Tibial nerve (tissue), 4 donors: Measurements from ENCODE around the gene DLST. TPM values are rescaled to one million over a fixed set of nuclear protein-coding genes. Genes with fewer than 3 reads are reported as not detected.

ENCODE experiments used
- DNase-seq, 2 donors: peaks; one replicate each; pipeline ENCODE4 v3.0.0-alpha.2; 2019; ENCODE audit warnings: low spot score in 2 of 2
- H3K27ac ChIP-seq, 4 donors: fragments of 200-600 bp; sonication (generic) in 3 of 4; one replicate each; pipeline ENCODE4 v1.5.1; 2017 to 2019; ENCODE audit warnings: mild to moderate bottlenecking in 1 of 4
- H3K27me3 ChIP-seq, 2 donors: fragments of 200-600 bp; sonication (generic) in 1 of 2; one replicate each; pipeline versions ENCODE4 v1.5.1 to v1.6.0; 2017 to 2019
- H3K36me3 ChIP-seq, 3 donors: fragments of 200-600 bp; sonication (generic); one replicate each; pipeline ENCODE4 v1.5.1; 2018 to 2019
- H3K4me1 ChIP-seq, 4 donors: fragments of 200-600 bp; sonication (generic) in 3 of 4; one replicate each; pipeline ENCODE4 v1.5.1; 2017 to 2019
- H3K4me3 ChIP-seq, 4 donors: fragments of 200-600 bp; sonication (generic) in 3 of 4; one replicate each; pipeline ENCODE4 v1.5.1; 2017 to 2019; ENCODE audit warnings: mild to moderate bottlenecking in 1 of 4, moderate library complexity in 1 of 4
- H3K9me3 ChIP-seq, 4 donors: fragments of 200-600 bp; sonication (generic) in 3 of 4; one replicate each; pipeline ENCODE4 v1.5.1; 2017 to 2019
- EP300 ChIP-seq, 2 donors: sonication (generic); formaldehyde crosslinking; IDR thresholded peaks; one replicate each; pipeline ENCODE4 v1.6.1; 2017; ENCODE audit warnings: antibody characterized with exemption in 2 of 2, mild to moderate bottlenecking in 1 of 2
- POLR2A ChIP-seq, 2 donors: fragments of 450-650 bp; IDR thresholded peaks; one replicate each; pipeline ENCODE4 v1.6.1; 2017; ENCODE audit warnings: antibody characterized with exemption in 2 of 2, mild to moderate bottlenecking in 2 of 2, moderate library complexity in 2 of 2
- WGBS, 2 donors: methylation state at CpG; one replicate each; pipeline ENCODE4 v1.1.5; 2018; 5-methylcytosine and 5-hydroxymethylcytosine counted together
- total RNA-seq, 4 donors: library from RNA; depleted of rRNA; stranded (reverse); fragments of >200 nt; gene quantifications; one replicate each; pipeline ENCODE4 v1.1.0, GENCODE V29; 2016
- TF ChIP-seq, protein P1 (sequence below), 5 experiments: fragments of 200-600 bp in 3 of 5; fragments of 450-650 bp in 2 of 5; sonication (generic) in 3 of 5; IDR thresholded peaks; one replicate each; pipeline ENCODE4 v1.5.1; 2016 to 2019; ENCODE audit warnings: antibody characterized with exemption in 5 of 5, mild to moderate bottlenecking in 3 of 5, moderate library complexity in 2 of 5

Gene DLST
- total RNA-seq, 4 donors from 2014 or later = 73.5 to 94.8 (median 87.2) TPM

DNA sequence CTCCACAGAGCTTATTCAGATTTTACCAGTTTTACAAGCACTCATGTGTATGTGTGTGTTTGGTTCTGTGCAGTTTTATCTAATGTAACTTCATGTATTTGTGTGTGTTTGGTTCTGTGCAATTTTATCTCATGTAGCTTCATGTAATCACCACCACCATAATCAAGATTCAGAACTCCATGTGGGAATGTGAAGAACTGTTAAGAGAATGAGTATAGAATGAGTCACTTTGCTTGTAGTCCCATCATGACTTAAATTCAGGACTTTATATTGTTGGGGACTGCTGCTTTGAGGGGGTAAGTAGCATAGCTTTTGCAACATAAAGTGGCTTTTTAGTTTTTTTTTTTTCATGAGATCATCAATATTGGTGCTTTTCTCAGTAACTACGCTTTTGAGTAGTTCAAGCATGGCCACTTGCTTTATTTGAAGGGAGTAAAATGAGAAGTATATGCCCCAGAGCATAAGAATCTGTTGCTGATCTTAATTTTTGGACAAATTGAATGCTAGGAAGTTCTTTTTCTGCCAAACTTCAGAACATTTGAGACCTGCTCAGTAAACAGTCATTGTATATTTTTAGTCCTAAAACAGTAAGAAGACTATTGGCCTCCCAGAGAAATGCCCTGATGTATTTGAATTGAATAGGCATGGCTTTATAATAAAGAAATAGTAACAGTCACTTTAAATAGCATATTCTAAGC is 34.6 kb upstream of the DLST start:
- Histone ChIP-seq H3K27ac (no peak overlapping the region), H3K9me3 (no peaks in the 10 kb centered on the region), H3K27me3 (no peaks in the 10 kb centered on the region), H3K4me1 (peaks cover 0 to 26% (median 0%) of the 10 kb centered on the region in 4 donors), H3K4me3 (no peak overlapping the region), H3K36me3 (no peaks in the 10 kb centered on the region)
- DNase-seq = no peak
- WGBS, 2 donors = 91 to 100% methylated on average over 1 of the region's 1 CpG
- TF ChIP-seq POLR2A (IDR thresholded peaks at IDR 0.05) (no peak), EP300 (IDR thresholded peaks at IDR 0.05) (no peak)
- TF ChIP-seq, protein P1, sequence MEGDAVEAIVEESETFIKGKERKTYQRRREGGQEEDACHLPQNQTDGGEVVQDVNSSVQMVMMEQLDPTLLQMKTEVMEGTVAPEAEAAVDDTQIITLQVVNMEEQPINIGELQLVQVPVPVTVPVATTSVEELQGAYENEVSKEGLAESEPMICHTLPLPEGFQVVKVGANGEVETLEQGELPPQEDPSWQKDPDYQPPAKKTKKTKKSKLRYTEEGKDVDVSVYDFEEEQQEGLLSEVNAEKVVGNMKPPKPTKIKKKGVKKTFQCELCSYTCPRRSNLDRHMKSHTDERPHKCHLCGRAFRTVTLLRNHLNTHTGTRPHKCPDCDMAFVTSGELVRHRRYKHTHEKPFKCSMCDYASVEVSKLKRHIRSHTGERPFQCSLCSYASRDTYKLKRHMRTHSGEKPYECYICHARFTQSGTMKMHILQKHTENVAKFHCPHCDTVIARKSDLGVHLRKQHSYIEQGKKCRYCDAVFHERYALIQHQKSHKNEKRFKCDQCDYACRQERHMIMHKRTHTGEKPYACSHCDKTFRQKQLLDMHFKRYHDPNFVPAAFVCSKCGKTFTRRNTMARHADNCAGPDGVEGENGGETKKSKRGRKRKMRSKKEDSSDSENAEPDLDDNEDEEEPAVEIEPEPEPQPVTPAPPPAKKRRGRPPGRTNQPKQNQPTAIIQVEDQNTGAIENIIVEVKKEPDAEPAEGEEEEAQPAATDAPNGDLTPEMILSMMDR (IDR thresholded peaks at IDR 0.05) = no peak

DNA sequence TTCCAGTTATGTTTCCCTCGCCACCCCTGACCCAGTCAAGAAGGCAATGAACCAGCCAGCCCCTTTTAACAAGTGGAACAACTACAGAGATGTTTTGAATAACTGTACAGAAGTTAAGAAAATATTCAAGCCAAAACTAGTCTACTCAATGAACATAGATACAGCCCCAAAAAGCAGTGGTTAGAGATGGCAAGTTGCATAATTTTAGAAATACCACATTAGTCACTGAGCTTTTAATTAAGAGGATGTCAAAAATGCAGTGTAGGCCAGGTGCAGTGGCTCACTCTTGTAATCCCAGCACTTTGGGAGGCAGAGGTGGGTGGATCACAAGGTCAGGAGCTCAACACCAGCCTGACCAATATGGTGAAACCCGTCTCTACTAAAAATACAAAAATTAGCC is 32.9 kb upstream of the DLST start:
- H3K4me1 ChIP-seq = peaks cover 0 to 34% (median 4%) of the 10 kb centered on the region in 4 donors
- DNase-seq = no peak
- H3K9me3 ChIP-seq = no peaks in the 10 kb centered on the region
- H3K27ac ChIP-seq = no peak overlapping the region
- TF ChIP-seq EP300 (IDR thresholded peaks at IDR 0.05) (no peak), POLR2A (IDR thresholded peaks at IDR 0.05) (no peak)
- TF ChIP-seq, protein P1 (IDR thresholded peaks at IDR 0.05) = no peak
- no peaks in the 10 kb centered on the region for H3K27me3 ChIP-seq
- WGBS, 2 donors = 80 to 84% methylated on average over 2 of the region's 2 CpGs
- H3K4me3 ChIP-seq = no peak overlapping the region
- H3K36me3 ChIP-seq = no peaks in the 10 kb centered on the region

DNA sequence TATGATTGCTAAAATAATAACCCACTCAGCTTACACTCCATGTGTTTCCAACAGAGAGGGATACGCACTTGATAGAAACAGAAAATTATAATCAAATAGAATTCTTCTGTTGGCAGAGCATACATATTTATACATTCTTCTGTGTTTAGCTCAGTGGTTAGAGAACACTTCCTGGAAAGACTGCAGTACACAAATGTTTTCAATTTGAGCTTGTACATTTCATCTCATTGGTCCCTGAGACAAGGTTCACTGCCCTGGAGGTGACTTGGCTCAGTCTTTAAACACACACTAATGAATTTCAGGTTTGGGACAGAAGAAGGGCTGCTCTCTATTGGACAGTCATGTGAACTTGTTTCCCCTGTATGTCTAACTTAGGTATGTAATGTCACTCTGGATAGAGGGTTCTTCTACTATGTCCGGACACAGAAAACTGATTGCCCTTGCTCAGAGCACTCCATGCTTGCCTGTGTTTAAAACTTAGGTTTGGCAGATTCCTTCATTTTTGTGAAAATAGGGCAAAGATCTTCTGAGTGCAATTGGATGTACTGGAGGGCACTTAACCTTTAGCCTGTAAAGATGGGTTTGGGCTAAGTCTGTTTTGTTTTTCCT is 28.7 kb upstream of the DLST start:
- 19 to 28% methylated on average over 2 of the region's 2 CpGs for WGBS, 2 donors
- no peak for DNase-seq
- Histone ChIP-seq H3K27ac (peak overlapping the region in 1 of 4 donors; percentile 24), H3K4me3 (no peak overlapping the region), H3K4me1 (peaks cover 0 to 12% (median 4%) of the 10 kb centered on the region in 4 donors), H3K36me3 (no peaks in the 10 kb centered on the region), H3K9me3 (no peaks in the 10 kb centered on the region), H3K27me3 (no peaks in the 10 kb centered on the region)
- no peak for TF ChIP-seq POLR2A (IDR thresholded peaks at IDR 0.05)
- TF ChIP-seq EP300 (IDR thresholded peaks at IDR 0.05) = no peak
- TF ChIP-seq, protein P1 (IDR thresholded peaks at IDR 0.05) = no peak

DNA sequence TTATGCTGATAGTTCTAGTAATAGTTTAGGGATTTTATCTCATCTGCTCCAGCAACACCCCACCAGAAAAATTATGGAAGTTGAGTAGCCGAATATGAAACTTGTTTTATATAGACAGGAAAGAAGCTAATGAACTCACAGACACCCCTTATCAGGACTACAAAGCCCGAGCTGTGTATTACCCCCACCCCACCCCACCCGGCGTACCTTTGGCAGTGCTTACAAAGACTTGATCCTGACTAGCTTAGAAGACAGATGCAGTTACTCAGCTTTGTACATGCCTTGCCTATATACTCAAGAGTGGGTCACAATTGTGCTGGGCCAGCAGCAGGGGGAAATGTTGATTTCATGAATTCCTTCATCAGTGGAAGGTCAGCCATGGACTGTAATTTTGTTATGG is 28.1 kb upstream of the DLST start:
- Histone ChIP-seq H3K36me3 (no peaks in the 10 kb centered on the region), H3K4me3 (no peak overlapping the region), H3K4me1 (peaks cover 0 to 12% (median 4%) of the 10 kb centered on the region in 4 donors), H3K27ac (no peak overlapping the region), H3K27me3 (no peaks in the 10 kb centered on the region), H3K9me3 (no peaks in the 10 kb centered on the region)
- DNase-seq = no peak
- TF ChIP-seq POLR2A (IDR thresholded peaks at IDR 0.05) (no peak), EP300 (IDR thresholded peaks at IDR 0.05) (no peak)
- TF ChIP-seq, protein P1 (IDR thresholded peaks at IDR 0.05) = no peak
- 40 to 45% methylated on average over 4 of the region's 4 CpGs for WGBS, 2 donors

DNA sequence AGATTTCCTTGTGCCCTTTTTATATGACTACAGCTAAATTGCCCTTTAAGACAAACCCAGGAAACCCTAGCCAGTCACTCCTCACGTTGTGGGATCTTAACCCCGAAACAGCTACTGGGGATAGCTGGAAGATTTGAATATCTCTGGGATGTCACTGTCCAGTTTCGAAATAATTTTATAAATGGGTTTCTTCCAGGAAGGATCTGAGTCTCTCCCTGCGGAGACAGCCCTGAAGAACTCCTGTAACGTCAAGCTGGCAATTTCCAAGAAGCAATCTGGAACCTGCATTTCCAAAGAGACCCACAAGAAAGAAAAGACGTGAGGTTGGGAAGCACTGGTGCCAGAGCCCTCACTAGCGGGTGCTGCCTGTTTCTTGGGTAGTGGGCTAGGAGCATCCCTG is 26.7 kb upstream of the DLST start:
- H3K36me3 ChIP-seq = no peaks in the 10 kb centered on the region
- no peak overlapping the region for H3K27ac ChIP-seq
- 73 to 78% methylated on average over 7 of the region's 7 CpGs for WGBS, 2 donors
- H3K9me3 ChIP-seq = no peaks in the 10 kb centered on the region
- no peak overlapping the region for H3K4me3 ChIP-seq
- no peak for DNase-seq
- H3K4me1 ChIP-seq = peaks cover 0 to 12% (median 4%) of the 10 kb centered on the region in 4 donors
- no peak for TF ChIP-seq POLR2A (IDR thresholded peaks at IDR 0.05)
- TF ChIP-seq EP300 (IDR thresholded peaks at IDR 0.05) = no peak
- TF ChIP-seq, protein P1 (IDR thresholded peaks at IDR 0.05) = no peak
- H3K27me3 ChIP-seq = no peaks in the 10 kb centered on the region
